ENCODE measurements around the gene KLHL6.

DNA sequence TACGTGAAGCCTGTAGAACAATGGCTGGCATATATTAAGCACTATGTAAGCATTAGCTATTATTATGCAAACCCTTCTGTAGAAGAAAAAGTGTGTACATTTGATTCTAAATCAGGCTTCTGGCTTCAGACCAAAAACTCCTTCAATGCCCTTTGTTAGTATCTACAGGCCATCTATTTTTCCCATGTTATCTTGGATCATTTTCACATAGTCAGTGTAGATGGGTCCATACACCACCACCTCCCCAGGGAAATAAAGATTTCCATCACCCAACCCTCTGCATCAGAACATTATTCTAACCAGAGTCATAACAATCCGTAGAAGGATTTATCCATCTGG, 8.0 kb upstream of the KLHL6 start:
- TF ChIP-seq, protein P1, sequence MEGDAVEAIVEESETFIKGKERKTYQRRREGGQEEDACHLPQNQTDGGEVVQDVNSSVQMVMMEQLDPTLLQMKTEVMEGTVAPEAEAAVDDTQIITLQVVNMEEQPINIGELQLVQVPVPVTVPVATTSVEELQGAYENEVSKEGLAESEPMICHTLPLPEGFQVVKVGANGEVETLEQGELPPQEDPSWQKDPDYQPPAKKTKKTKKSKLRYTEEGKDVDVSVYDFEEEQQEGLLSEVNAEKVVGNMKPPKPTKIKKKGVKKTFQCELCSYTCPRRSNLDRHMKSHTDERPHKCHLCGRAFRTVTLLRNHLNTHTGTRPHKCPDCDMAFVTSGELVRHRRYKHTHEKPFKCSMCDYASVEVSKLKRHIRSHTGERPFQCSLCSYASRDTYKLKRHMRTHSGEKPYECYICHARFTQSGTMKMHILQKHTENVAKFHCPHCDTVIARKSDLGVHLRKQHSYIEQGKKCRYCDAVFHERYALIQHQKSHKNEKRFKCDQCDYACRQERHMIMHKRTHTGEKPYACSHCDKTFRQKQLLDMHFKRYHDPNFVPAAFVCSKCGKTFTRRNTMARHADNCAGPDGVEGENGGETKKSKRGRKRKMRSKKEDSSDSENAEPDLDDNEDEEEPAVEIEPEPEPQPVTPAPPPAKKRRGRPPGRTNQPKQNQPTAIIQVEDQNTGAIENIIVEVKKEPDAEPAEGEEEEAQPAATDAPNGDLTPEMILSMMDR (IDR thresholded peaks at IDR 0.05; ENCODE audit: insufficient read depth, low read depth, low read length): no peak
- TF ChIP-seq EZH2 (IDR thresholded peaks at IDR 0.05; ENCODE audit: insufficient read depth, low read length): no peak

All from astrocyte (in vitro differentiated cells and primary cell).